NCI-H2171 treated with DMSO at 0.1 percent for 48 hours (cell line): Measurements from ENCODE around the gene FARP2.

Source experiments
- DNase-seq: peaks from one replicate; lab custom pipeline; 2025; lab: John Stamatoyannopoulos, UW

FARP2 gene

DNA sequence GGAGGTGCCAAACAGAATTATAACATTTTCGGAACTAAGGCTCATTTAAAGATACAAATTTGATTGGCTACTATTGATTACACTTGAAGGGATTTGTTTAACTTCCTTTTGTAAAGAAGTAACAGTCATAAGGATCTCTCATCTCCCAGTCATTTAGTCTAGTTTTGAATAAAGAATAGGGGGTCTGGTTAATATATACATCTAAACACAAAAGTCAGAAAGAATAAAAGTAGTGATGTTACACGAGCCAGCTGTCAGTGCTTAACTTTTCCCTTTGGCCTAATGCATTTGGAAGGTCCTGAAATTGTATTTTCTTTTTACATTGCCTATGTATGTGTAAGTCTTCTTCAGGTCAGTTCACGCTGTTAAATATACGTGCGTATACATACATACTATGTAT lies 32.3 kb upstream of the FARP2 start:
- DNase-seq, result no peak

DNA sequence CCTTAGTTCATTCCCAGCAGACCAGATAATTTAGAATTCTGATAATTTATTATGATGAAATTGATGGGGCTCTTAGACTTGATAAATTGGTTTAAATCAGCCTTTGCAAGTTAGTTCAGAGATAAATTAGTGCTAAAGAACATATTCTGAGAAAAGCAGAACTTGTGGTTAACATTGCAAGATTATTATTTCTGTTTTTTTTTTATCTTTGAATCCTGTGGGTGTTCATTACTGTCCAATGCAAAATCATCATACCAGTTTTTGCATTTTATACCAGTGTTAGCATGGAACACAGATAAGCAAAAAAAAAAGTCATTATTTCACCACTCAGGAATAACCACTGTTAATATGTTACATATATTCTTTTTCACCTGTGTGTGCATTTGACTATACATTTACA lies 31.3 kb upstream of the FARP2 start:
- DNase-seq, result no peak

DNA sequence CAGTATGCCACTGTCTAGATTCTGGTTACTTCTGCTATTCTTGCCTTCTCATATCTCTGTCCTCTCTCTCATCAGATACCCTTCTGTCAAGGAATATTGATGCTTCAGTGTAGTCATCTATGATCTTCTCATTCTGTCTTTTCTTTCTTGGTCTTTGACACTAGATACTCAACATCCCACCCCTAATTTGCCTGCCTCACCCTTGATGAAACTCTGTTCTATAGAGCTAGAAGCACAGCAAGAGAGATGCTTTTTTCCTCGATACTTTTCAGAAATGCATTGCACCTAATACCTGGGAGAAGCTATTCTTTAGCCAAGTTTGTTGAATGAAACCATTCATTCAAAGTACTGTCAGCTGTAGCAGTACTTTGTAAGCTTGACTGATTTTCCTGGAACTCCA lies 30.8 kb upstream of the FARP2 start:
- no peak for DNase-seq

DNA sequence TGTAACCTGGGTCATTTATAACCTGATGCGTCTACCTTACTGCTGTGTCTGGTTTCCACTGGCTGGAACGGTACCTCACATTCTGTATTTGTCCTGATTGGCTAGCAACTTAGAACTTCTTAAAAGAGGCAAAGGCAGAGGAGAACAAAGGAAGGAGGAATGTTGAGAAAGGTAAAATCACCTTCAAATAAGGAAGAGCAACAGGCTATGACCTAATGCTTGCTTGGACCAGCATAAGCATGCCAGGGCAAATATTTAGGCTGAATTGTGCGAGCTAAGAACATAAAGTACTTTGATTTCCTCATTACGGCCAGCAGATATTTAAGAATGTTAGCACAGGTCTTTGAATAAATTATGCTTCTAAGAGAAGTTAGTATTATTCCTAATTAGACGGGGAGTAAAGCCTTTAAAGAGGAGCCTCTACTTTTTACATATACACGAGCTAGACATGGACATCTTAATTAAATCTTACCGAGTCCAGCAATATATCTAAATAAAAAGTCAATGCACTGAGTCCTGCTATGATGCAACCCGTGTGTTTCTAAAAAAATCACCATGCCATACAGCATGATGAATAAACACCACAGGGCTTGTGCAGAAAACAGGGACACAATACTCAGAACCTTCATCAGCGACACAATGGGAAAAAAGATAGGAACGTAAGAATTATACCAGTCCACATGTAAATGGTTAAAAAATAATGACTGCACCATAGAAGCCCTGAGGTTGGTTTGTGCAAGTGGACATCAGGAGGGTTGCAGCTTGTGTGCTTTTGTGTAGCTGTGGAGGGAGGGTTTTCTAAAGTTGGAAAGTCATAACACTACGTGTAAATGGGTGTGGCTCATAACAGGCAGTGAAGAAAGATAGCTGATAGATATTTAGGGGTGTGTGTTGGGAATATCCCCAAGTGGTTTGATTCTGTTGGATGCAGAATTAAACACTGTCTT lies 26.1 kb upstream of the FARP2 start:
- no peak for DNase-seq

DNA sequence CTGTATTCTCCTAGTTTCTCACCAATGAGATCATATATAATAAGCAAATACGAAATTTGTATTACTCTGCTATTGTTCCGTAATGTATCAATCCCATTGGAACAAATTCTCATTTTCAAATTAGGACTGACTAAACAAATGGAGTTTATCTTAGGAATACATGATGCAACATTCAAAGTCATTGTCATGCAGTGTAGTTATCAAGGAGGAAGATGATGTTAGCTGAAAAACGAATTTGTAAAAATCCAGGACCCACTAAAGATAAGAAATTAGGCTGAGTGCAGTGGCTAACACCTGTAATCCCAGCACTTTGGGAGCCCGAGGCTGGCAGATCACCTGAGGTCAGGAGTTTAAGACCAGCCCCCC lies 25.5 kb upstream of the FARP2 start:
- no peak for DNase-seq

DNA sequence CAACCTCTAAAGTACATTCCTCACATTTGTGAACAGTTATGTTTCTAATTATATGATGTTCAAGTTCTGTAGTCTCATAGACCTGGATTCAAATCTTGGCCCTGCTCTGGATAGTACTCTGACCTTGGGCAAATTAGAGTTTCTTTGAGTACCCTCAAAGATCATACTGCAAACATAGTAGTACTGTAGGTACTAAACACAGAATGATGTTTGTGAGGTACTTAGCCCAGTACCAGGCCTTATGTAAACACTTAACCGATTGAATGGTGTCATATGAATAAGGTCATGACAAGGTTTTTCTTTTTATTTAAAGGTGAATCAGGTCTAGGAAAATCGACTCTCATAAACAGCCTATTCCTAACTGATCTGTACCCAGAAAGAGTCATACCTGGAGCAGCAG lies 21.3 kb upstream of the FARP2 start:
- no peak for DNase-seq

DNA sequence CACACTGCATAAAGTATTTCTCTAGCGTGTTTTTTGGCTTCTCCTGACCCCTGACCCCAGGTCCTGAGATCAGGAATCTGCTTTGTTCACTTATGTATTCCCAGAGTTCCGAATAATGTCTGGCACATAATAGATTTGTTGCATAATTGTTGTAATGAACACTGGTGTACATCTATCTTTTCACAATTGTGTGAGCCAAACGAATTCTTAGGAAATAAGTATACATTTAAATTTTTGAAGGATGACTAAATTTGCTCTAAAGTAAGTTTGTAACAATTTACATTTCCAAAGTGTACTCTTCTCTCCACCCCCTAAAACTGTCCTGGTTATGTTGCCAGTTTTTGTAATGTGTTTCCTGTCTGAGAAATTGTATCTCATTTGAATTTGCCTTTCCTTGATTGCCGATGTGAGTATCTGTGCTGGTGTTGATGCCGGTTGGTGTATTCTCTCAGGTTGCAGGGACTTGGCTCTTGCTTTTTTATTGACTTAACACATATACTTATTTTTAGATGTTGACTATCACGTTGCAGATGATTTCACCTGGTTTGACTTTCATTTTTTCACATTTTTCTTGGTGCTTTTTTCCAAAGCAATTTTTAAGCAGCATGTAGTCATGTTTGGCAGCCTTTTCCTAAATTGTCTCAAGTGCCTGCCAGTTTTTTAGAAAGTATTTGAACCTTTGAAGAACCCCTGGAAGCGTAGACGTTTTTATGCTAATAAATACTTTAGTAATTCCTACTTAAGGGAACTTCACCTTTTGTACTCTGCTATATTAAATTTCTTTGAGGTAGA lies 16.1 kb upstream of the FARP2 start:
- DNase-seq, result no peak

DNA sequence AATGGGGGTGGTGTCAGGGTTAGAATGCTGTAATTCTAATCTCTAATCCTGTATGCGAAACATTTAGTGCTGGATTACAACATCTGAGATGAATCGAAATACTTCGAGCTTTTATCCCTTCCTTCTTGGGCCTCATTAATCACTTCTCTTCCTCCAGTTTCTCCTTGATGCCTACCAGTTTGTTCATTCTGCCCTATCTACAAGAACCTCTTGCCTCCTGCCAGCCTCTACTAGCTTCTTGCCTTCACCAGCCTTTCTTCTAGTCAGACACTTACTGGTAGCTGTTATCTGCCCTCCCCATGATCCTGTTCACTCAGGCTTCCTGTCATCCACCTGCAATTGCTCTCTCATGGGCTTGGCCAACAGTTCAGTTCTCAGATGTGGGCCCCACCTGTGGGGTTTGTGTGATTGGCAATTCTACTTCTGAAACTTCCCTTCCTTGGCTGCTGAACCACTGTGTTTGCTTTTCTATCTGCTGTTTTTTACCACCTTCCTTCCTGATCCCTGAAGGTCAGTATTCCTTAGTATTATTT lies 15.4 kb upstream of the FARP2 start:
- no peak for DNase-seq

DNA sequence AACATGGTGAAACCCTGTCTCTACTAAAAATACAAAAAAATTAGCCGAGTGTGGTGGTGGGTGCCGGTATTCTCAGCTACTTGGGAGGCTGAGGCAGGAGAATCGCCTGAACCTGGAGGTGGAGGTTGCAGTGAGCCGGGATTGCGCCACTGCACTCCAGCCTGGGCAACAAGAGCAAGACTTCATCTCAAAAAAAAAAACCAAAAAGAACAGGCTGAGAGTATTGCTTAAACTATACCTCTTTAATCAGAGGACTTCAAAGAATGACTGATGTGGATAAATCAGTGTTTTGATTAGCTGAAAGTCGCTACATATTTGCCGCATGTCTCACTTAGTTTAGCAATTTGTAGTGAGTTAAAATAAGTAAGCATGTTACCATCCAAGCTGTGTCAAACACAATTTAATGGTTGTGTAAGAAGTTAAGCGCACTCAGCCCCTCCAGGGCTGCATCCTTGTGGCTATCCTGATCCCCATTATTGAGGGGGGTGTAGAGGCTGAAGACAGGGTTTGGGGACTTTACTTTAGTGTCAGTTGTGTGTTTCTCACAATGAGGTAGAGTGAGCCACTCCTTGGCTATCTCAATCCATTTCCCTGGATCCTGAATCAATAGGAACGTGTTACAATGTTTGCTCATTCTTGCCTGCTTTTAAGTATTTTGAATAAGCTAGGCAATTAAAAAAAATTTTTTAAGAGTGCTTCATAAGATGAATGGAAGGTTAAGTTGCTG lies 11.0 kb upstream of the FARP2 start:
- no peak for DNase-seq

DNA sequence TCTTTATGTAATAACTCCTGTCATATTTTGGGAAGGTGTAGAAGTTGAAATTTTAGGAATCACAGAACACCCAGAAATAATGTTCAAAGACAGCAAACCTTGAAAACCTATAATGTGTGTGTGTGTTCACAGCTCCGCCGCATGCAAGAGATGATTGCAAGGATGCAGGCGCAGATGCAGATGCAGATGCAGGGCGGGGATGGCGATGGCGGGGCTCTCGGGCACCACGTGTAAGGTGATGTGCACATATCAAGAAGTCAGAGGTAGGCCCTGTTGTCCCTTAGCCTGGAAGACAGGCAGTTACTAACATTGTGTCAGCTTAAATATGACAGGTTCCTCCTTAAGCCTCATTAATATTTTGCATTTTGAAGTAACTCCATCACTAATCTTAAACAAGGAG lies 6.1 kb upstream of the FARP2 start:
- DNase-seq, result no peak

DNA sequence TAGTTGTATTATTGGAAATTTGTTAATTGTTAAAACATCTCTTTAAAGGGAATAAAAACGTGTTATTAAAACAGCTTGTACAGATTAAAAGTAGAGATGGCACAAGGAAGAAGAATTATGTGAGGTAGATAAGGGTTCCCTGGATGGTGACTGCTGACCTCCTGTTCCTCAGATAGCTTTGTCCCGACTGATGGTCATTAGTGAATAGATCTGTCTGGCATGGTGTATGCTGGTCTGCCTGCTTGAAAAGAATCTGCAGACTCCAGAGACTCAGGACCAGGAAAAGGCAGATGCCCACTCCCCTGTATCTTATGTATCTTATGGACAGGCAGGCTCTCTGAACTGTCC lies 5.6 kb upstream of the FARP2 start:
- no peak for DNase-seq

DNA sequence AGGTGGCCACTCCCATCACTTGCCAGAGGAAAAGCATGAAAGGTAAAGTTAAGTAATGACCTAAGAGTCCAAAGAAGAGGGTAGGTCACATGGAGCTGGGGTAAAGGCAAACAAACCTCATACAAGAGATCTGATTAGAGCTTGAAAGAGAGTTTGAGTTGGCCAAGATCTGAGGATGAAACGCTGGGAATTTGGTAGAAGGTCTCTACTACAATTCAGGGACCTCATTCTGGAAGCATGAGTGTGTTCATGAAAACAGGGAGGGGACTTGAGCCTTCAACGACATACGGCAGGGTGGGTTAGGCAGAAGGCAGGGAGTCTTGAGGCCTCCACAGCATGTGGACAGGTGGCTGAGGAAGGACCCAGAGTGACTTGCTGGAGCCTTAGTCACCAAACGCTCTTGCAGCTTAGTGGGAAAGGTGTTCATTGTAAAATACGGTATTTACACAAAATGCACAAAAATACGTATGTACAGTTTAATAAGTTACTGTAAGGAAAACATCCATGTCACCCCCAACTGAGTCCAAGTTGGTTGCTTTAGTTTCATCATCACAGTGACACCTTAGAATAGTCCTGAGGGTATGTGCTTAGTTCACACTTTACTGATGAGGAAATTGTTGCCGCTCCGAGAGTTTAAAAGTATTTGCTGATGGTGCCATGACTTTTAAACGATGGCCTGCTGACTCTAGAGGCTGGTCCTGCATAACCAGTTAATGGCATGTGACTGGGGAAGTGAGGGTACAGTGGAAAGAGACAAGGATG lies 5.0 kb upstream of the FARP2 start:
- no peak for DNase-seq

DNA sequence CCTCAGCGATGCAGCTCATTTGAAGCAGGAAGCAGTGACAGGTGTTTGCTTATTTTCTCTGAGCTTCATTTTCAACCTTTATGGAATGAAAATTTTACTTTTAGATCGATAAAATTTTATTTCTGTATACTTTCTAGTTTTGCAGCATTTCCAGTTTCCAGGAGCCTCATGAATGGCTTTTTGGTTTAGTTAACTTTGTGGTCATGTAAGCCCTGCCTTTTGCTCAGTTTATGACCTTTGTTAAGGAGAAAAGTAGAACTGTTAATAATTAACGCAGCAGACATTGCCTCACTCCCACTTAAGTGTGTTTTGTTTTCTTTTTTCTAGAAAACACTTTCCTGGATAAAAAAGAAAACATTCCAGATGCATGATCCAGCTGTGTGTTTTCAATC lies 4.4 kb upstream of the FARP2 start:
- no peak for DNase-seq

DNA sequence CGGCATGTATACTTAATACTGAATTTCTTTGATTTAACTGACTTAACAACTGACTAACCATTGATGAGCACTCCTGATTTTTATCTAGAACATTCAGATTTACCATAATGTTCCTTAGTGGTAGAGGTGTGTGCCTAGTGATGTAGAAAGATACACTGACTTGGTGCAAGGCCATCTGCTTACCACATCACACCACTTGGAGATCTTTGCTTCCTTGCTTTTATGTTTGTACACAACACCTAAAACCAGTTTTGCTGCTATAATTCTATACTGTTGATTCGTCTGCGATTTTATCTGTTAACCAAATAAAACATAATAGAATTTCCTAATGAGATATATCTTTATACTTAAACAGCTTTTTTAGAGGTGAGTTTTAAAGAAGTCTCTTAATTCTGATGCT lies 3.9 kb upstream of the FARP2 start:
- no peak for DNase-seq

DNA sequence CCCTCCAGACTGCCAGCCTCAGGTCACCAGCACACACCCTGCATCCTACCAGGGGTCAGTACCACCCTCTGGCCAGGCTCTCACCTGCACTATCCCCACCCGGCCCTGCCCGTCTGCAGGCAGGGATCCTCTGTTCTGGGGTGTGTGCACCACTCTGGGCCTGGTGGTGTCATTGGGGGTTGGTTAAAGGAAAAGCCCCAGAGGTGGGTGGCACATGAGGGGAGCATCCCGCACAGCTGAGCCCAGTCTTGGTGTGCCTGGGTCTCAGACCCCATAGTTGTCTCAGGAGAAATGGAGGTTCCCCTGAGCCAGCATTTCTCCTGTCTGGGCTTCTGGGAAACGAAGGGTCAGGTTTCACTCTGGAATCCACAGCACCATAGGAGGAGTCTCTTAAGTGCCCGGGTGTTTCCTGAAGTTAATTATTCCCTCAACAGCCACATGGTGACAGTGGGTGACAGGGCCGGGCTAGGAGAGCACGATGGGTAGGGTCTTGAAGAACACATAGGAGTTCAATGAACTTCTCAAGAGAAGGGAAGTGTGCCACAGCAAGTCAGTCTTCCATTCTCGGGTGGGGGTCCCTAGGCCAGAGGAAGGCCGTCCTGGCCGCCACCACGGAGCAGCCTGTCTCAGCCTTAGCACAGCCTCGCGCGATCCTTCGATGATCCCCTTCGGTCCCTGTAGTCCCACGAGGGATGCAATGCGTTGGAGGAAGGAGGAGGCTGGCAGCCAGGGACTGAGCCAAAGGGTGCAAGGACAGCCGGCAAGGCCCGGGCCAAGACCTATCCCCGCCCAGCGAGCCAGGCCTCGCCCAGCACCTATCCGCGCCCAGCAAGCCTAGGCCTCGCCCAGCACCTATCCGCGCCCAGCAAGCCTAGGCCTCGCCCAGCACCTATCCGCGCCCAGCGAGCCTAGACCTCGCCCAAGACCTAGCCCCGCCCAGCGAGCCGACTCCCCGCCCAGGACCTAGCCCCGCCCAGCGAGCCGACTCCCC lies 1.1 kb upstream of the FARP2 start:
- peak; percentile 78 for DNase-seq

DNA sequence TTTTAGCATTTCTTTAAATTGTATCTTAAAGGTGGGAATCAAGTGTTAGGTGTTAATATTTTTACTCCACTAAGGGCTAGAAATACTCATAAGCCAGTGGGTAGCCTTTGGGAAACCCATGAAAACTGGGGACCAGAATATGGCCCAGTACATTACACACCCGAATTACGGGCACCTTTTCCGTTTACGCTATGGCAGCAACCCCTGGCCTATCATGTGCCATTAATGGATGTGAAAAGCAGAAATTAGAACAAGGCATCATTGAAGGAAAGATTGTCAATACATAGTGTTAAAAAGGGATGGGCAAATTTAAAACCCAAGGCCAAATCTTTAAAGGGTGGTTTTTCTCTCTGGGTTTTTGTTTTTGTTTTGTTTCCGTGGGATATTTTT lies 781 bp downstream of the FARP2 start:
- DNase-seq, result no peak

DNA sequence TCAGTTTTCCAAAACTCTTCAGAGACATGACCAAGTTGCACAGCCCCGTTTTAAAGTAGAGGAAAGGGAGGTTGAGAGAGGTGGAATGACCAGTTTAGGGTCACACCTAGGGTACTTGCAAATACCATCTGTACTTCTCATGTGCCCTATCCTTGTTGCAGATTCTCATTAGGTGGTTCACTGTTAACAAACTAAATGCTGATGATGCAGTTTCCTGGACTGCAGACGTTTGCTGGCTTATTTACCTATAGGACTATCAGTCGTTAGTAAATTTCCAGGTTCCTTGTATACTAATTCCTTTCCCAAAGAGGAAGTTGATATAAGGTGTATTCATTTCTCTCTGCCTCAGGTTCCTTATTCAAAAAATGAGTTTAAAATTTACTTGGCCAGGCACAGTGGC lies 1.4 kb downstream of the FARP2 start:
- no peak for DNase-seq

DNA sequence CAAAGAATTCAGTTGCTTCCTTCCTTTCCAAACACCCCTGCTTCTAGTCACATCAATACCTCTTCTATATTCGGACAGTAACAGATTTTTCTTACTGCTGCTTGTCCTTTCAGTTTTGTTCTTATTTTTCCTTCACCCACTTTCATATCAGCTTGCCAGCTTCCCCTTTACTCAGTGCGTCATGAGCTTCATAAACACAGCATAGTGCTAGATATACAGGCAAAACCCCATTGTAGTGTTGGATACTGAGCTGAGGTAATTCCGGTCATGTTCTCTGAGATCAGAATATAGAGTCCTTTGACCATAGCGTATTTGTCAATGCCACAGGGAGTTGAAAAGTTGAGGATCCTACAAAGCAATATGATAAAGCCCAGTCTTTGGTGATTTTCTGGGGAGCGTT lies 2.4 kb downstream of the FARP2 start:
- DNase-seq, result no peak

DNA sequence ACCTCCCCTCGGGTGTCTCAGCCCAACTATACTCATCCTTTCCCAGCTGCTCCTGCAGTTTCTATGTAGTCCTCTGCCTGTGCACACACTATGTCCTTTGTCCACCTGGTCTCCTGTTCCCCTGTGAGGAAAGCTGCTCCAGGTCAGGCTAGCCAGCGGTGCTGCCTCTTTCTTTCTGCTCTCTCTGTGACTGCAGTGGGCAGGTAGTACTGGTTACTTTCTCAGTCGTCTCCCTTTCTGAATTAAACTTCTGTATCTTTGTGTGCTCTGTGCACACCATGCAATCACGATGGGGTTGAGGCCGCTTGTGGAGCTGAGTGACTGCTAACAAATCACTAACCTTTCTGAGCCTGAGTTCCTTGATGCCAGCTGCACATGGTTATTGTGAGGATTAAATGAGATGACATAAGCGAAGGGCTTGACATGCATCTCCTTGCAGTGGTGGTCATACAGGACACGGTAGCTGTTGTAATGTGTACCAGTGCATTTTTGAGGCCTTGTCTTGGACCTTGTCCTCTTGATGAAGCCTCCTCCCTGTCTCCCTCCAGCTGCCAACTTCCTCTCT lies 3.5 kb downstream of the FARP2 start:
- DNase-seq, result no peak

DNA sequence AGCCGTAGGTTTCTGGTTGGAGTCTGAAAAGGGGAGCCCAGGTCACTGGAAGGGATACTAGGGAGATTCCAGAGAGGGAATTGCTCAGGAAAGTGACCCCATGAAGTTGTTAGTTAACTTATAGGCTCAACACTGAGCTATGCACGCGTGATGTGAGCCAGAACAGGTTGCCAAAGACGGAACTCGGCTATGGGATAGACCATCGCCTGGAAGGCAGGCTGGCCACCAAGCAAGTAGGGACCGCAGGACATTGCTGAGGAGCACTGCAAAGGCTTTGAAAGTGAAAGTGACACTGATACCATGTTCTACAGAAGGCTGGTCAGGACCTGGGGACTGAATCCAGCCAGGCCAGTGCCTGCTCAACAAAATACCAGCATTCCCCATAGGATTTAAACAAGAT lies 7.3 kb downstream of the FARP2 start:
- DNase-seq, result no peak
